ENCODE results near the gene CABLES1.

Gene CABLES1

DNA sequence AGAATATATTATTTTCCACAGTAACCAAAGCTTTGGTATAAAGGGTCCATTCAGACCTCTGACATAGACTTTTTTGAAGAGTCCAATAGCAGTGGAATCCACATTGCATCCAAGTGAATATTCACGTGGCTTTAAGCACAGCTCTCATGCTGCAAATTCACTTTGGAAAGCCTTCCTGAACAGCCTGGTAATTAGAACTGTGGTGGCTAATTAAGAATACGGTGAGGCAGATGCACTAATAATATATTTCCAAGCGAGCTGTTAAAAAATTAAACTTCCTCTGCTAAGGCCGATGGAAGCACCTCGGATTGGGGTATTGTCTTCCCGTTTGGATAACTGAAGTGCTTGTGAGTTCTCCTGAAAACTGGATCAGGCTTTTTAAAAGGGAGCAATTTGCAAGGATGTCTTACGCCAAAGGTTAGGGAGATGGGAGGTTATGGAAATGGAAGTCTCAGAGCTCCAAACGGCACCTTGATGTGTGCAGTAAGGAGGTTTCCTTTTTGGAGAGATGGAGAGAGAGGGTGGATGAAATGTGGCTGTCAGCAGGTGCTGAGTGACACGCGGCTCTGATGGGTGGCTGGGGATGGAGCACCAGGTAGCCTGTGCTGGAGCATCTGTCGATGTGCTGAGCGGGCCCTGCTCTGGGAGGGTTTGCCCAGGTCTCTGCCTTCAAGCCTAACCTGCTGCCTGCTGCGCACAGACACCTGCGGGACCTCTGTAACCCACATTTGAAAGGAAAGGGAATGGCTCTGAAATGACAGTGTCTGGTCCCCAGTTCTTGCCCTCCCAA lies 37.5 kb downstream of the CABLES1 start:
- H3K36me3 ChIP-seq (ENCODE audit: low read depth), result no peaks in the 10 kb centered on the region
- TF ChIP-seq, protein P1, sequence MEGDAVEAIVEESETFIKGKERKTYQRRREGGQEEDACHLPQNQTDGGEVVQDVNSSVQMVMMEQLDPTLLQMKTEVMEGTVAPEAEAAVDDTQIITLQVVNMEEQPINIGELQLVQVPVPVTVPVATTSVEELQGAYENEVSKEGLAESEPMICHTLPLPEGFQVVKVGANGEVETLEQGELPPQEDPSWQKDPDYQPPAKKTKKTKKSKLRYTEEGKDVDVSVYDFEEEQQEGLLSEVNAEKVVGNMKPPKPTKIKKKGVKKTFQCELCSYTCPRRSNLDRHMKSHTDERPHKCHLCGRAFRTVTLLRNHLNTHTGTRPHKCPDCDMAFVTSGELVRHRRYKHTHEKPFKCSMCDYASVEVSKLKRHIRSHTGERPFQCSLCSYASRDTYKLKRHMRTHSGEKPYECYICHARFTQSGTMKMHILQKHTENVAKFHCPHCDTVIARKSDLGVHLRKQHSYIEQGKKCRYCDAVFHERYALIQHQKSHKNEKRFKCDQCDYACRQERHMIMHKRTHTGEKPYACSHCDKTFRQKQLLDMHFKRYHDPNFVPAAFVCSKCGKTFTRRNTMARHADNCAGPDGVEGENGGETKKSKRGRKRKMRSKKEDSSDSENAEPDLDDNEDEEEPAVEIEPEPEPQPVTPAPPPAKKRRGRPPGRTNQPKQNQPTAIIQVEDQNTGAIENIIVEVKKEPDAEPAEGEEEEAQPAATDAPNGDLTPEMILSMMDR (IDR thresholded peaks at IDR 0.05; ENCODE audit: poor library complexity, severe bottlenecking), result no peak
- H3K4me3 ChIP-seq (ENCODE audit: severe bottlenecking), result no peak overlapping the region
- DNase-seq (ENCODE audit: low spot score) (no peak), ATAC-seq (ENCODE audit: low read depth) (no peak)
- no peaks in the 10 kb centered on the region for H3K27me3 ChIP-seq (ENCODE audit: insufficient read depth, poor library complexity, severe bottlenecking)
- H3K27ac ChIP-seq (ENCODE audit: poor library complexity, severe bottlenecking), result no peak overlapping the region
- H3K4me1 ChIP-seq (ENCODE audit: insufficient read depth, poor library complexity, severe bottlenecking), result no peaks in the 10 kb centered on the region
- H3K9me3 ChIP-seq (ENCODE audit: severe bottlenecking), result no peaks in the 10 kb centered on the region

DNA sequence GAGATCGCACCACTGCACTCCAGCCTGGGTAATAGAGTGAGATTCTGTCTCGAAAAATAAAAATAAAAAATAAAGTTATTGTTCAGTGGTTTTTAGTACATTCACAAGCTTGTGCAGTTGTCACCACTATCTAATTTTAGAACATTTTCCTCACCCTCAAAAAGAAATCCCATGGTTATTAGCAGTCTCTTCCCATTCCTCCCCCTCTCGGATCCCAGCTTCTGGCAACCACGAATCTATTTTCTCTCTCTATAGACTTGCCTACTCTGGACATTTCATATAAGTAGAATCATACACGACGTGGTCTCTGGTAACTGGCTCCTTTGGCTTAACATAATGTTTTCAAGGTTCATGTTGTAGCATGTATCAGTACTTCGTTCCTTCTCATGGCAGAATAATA lies 38.6 kb downstream of the CABLES1 start:
- no peaks in the 10 kb centered on the region for H3K36me3 ChIP-seq (ENCODE audit: low read depth)
- TF ChIP-seq, protein P1 (IDR thresholded peaks at IDR 0.05; ENCODE audit: poor library complexity, severe bottlenecking), result no peak
- DNase-seq (ENCODE audit: low spot score) (no peak), ATAC-seq (ENCODE audit: low read depth) (no peak)
- no peaks in the 10 kb centered on the region for H3K9me3 ChIP-seq (ENCODE audit: severe bottlenecking)
- no peak overlapping the region for H3K27ac ChIP-seq (ENCODE audit: poor library complexity, severe bottlenecking)
- no peaks in the 10 kb centered on the region for H3K27me3 ChIP-seq (ENCODE audit: insufficient read depth, poor library complexity, severe bottlenecking)
- H3K4me3 ChIP-seq (ENCODE audit: severe bottlenecking), result no peak overlapping the region
- no peaks in the 10 kb centered on the region for H3K4me1 ChIP-seq (ENCODE audit: insufficient read depth, poor library complexity, severe bottlenecking)

DNA sequence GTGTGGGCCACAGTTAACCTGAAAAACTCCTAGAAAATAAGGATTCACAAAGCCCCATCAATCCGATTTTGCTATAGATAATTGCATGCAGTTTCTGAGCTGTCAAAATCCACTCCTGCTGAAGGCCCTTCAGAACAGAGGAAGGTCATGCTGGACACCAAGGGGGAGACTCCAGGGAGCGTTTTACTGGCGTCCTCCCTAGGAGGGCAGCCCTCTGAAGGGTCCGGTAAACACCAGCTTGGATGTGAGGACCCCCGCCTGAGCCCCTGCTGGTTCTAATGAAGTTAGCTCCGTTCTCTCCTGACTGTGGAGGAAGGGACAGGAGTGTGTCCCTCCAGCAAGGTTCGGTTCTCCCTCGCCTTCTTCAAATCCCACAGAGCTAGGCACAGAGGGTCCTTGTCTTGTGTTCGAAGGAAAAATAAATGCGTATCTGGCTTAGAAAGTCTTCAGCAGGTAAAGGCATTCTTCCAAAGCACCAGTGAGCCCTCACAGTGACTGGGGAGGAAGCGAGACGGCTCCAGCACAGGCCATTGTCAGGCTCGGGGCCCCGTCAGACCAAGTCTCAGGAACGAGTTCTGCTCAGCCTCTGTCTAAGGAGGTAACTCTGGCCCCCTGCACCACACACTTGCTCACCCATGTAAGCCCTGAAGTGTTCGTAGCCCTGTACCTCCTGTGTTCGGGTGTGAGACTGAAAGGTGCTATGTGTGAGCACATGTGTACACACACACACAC lies 41.6 kb downstream of the CABLES1 start:
- Histone ChIP-seq H3K36me3 (ENCODE audit: low read depth) (no peaks in the 10 kb centered on the region), H3K4me3 (ENCODE audit: severe bottlenecking) (no peak overlapping the region), H3K27ac (ENCODE audit: poor library complexity, severe bottlenecking) (no peak overlapping the region), H3K9me3 (ENCODE audit: severe bottlenecking) (no peaks in the 10 kb centered on the region), H3K27me3 (ENCODE audit: insufficient read depth, poor library complexity, severe bottlenecking) (no peaks in the 10 kb centered on the region), H3K4me1 (ENCODE audit: insufficient read depth, poor library complexity, severe bottlenecking) (no peaks in the 10 kb centered on the region)
- TF ChIP-seq, protein P1 (IDR thresholded peaks at IDR 0.05; ENCODE audit: poor library complexity, severe bottlenecking), result no peak
- no peak for DNase-seq (ENCODE audit: low spot score)
- no peak for ATAC-seq (ENCODE audit: low read depth)

DNA sequence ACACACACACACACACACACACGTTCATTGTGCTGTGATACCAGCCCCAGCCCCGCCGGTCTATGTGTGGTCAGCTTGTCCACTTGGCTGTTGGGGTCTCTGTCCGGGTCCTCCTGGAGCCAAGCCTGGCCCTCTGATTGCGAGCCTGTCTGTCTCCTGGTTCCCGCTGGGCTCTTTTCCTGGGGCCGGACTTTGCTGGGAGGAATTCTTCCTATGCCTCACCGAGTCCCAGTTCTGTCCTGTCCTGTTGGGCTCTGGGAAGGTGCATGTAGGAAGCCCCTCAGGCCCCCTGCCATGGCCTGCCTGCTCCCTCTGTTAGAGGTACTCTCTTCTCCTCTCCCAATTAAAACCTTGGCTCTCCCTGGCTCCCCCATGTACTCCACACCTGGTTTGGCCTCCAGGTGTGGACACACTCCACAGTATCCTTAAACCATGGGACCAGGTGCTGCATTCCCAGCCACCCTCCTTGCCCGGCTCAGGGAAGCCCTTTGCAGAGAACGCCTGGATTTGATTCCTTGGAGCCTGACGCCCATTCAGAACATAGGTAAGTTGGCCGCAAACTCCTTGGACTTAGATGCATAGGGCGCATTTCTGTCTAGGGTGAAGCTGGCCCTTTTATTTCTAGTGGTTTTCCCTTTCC lies 42.3 kb downstream of the CABLES1 start:
- H3K27ac ChIP-seq (ENCODE audit: poor library complexity, severe bottlenecking), result no peak overlapping the region
- no peak for ATAC-seq (ENCODE audit: low read depth)
- H3K4me3 ChIP-seq (ENCODE audit: severe bottlenecking), result no peak overlapping the region
- DNase-seq (ENCODE audit: low spot score), result no peak
- H3K36me3 ChIP-seq (ENCODE audit: low read depth), result no peaks in the 10 kb centered on the region
- H3K4me1 ChIP-seq (ENCODE audit: insufficient read depth, poor library complexity, severe bottlenecking), result no peaks in the 10 kb centered on the region
- H3K9me3 ChIP-seq (ENCODE audit: severe bottlenecking), result no peaks in the 10 kb centered on the region
- H3K27me3 ChIP-seq (ENCODE audit: insufficient read depth, poor library complexity, severe bottlenecking), result no peaks in the 10 kb centered on the region
- TF ChIP-seq, protein P1 (IDR thresholded peaks at IDR 0.05; ENCODE audit: poor library complexity, severe bottlenecking), result no peak

Measured in RWPE2 (cell line).